Activated naive CD8-positive, alpha-beta T cell (primary cell): ENCODE measurements around the gene THBS2.
"Not testable (repeated sequence)": the region's sequence is repeated elsewhere in the genome, so short reads cannot be mapped to it uniquely, and the experiment has no call there.

Source experiments
- H3K27ac Mint-ChIP-seq: one replicate; pipeline ENCODE4 v1.8.0; 2021; ENCODE audit warnings: mixed read lengths
- H3K27me3 Mint-ChIP-seq: one replicate; pipeline ENCODE4 v1.8.0; 2021; ENCODE audit warnings: mixed read lengths
- H3K36me3 Mint-ChIP-seq: one replicate; pipeline ENCODE4 v1.8.0; 2021; ENCODE audit warnings: mixed read lengths
- H3K4me1 Mint-ChIP-seq: one replicate; pipeline ENCODE4 v1.8.0; 2021; ENCODE audit warnings: low read depth, mixed read lengths
- H3K4me3 Mint-ChIP-seq: one replicate; pipeline ENCODE4 v1.8.0; 2021; ENCODE audit warnings: mild to moderate bottlenecking, mixed read lengths
- H3K9me3 Mint-ChIP-seq: one replicate; pipeline ENCODE4 v1.8.0; 2021; ENCODE audit warnings: low read depth, mixed read lengths

THBS2 gene

DNA sequence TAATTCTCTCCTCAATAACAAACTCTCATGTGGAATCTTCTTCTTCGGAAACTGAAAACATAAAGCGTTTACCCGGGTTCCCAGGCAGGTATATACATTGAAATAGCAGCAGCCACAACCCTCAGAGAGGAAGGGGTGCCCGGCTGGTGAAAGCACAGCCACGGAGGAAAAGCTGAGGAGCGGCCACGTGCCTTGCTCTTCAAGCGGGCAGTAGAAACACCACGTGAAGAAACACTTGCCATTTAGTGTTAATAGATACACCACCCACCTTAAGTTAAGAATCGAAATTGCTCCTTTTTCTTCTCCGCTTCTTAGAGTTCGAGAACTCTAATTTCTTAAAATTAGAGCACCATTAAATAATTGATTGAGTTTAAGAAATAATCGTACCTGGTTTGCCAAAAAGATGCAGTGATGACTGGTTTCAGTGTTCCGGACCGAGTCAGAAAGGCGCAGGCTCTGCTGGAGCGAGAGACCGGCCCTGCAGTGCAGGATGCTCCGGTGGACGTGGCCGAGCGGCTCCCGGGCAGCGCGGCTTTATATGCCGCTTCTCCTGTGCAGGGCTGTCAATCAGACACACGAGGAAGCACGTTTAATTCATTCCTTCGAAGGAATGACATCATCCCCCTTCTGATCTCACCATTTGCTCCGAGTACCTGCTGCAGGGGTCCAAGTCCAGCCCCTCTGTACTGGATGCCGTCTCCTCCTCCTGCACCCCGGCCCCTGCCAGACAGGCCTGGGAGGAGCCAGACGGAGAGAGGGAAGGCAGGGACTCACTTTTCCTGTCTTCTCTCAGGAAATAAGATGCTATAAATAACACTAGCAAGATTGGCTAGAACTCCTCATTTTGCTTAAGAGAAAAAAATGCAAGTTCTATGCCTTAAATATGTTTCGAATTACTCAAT lies at the start of gene THBS2:
Gene THBS2 (minus strand): TSS at position 510 of the 902 bp plus-strand sequence. CDS start 3,062 bp downstream, outside the sequence.
- no peak within 1 kb of the TSS for H3K27ac Mint-ChIP-seq
- peak within 1 kb of the TSS; percentile 75 for H3K4me3 Mint-ChIP-seq
- H3K27me3 Mint-ChIP-seq = peaks cover 49% of the 10 kb centered on the region
- no peaks in the 10 kb centered on the region for H3K36me3 Mint-ChIP-seq
- peaks cover 23% of the 10 kb centered on the region for H3K4me1 Mint-ChIP-seq
- no peaks in the 10 kb centered on the region for H3K9me3 Mint-ChIP-seq

DNA sequence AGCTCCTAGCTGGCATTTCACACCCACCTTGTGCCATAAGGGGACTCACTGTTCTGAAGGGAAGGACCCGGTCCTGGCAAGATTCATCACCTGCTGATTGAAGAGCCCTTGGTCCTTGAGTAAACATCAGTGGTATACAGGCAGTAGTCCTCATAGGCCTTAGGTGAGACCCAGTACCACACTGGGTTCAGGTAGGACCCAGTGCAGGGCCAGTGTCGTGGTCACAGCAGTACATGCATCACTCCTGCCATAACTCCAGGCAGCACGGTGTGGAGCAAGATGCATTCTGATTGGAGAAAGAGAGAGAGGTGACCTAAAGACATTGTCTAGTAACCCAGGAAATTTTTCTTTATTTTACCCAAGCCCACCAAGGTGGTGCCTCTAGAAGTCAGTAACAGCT lies 49.1 kb upstream of the THBS2 start:
- no peak overlapping the region for H3K4me3 Mint-ChIP-seq
- H3K36me3 Mint-ChIP-seq = no peaks in the 10 kb centered on the region
- H3K4me1 Mint-ChIP-seq = no peaks in the 10 kb centered on the region
- H3K27ac Mint-ChIP-seq = no peak overlapping the region
- H3K27me3 Mint-ChIP-seq = peaks cover 14% of the 10 kb centered on the region
- peaks cover 13% of the 10 kb centered on the region for H3K9me3 Mint-ChIP-seq

DNA sequence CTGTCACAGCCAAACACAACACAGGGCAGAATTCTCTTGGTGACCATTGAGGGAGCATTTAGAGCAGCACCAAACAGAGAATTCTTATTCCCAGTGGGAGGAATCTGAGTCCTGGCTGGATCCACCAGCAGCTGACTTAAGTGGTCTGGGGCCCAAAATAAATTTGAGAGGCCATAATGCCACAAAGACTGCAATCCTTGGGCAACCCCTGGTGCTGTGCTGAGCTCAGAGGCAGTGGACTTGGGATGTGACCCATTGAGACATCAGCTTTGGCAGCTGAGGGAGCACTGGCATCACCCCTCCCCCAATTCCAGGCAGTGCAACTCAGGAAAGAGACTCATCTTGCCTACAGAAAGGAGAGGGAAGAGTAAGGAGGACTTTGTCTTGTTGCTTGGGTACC lies 48.6 kb upstream of the THBS2 start:
- no peaks in the 10 kb centered on the region for H3K36me3 Mint-ChIP-seq
- H3K27me3 Mint-ChIP-seq = peaks cover 14% of the 10 kb centered on the region
- H3K27ac Mint-ChIP-seq = no peak overlapping the region
- no peak overlapping the region for H3K4me3 Mint-ChIP-seq
- no peaks in the 10 kb centered on the region for H3K4me1 Mint-ChIP-seq
- H3K9me3 Mint-ChIP-seq = peaks cover 13% of the 10 kb centered on the region

GRCh38 chr6:169300916-169301315 lies 47.3 kb upstream of the THBS2 start:
- no peak overlapping the region for H3K27ac Mint-ChIP-seq
- peaks cover 17% of the 10 kb centered on the region for H3K27me3 Mint-ChIP-seq

DNA sequence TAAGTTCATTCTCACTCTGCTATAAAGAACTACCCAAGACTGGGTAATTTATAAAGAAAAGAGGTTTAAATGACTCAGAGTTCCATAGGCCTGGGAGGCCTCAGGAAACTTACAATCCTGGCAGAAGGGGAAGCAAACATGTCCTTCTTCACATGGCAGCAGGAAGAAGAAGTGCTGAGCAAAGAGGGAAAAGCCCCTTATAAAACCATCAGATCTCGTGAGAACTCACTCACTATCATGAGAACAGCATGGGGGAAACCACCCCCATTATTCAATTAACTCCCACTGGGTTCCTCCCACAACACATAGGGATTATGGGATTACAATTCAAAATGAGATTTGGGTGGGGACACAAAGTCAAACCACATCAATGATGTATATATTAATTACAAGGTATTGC lies 45.0 kb upstream of the THBS2 start:
- not testable (repeated sequence) for H3K4me1 Mint-ChIP-seq, H3K36me3 Mint-ChIP-seq, H3K27ac Mint-ChIP-seq, H3K4me3 Mint-ChIP-seq
- peaks cover 10% of the 10 kb centered on the region for H3K9me3 Mint-ChIP-seq
- H3K27me3 Mint-ChIP-seq = peaks cover 19% of the 10 kb centered on the region

More at GRCh38 chr6:169300916-169301315, 47.3 kb upstream of the THBS2 start:
- Mint-ChIP-seq H3K4me1 (no peaks in the 10 kb centered on the region), H3K4me3 (no peak overlapping the region), H3K36me3 (no peaks in the 10 kb centered on the region), H3K9me3 (peaks cover 13% of the 10 kb centered on the region)

- Mint-ChIP-seq H3K27ac (no peak overlapping the region), H3K4me1 (no peaks in the 10 kb centered on the region), H3K36me3 (no peaks in the 10 kb centered on the region), H3K27me3 (peaks cover 9% of the 10 kb centered on the region), H3K4me3 (no peak overlapping the region), H3K9me3 (no peaks in the 10 kb centered on the region)
Observed at GRCh38 chr6:169296622-169297021, 43.0 kb upstream of the THBS2 start.

GRCh38 chr6:169296170-169296569 lies 42.5 kb upstream of the THBS2 start:
- Mint-ChIP-seq H3K27ac (no peak overlapping the region), H3K9me3 (no peaks in the 10 kb centered on the region), H3K27me3 (peaks cover 9% of the 10 kb centered on the region), H3K4me3 (no peak overlapping the region), H3K4me1 (no peaks in the 10 kb centered on the region), H3K36me3 (no peaks in the 10 kb centered on the region)

DNA sequence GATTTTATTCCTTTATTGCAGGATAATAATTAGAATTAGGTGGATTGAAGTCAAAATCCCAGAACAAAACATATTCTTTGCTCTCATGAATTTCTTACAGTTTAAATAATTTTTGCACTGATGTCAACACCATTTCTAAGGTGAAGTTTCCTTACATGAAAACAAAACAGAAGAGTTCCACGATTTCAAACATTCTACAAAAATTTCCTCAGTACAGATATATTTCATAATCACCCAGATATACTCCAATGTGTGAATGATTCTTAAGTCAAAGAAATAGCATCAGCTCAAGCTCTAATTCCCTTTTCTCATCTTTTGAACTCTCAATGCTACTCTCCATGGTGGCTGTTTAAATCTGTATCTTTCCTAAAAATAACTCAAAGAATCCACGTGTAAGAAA lies 39.5 kb upstream of the THBS2 start:
- peaks cover 8% of the 10 kb centered on the region for H3K27me3 Mint-ChIP-seq
- H3K4me3 Mint-ChIP-seq = no peak overlapping the region
- no peaks in the 10 kb centered on the region for H3K9me3 Mint-ChIP-seq
- no peak overlapping the region for H3K27ac Mint-ChIP-seq
- no peaks in the 10 kb centered on the region for H3K4me1 Mint-ChIP-seq
- no peaks in the 10 kb centered on the region for H3K36me3 Mint-ChIP-seq

DNA sequence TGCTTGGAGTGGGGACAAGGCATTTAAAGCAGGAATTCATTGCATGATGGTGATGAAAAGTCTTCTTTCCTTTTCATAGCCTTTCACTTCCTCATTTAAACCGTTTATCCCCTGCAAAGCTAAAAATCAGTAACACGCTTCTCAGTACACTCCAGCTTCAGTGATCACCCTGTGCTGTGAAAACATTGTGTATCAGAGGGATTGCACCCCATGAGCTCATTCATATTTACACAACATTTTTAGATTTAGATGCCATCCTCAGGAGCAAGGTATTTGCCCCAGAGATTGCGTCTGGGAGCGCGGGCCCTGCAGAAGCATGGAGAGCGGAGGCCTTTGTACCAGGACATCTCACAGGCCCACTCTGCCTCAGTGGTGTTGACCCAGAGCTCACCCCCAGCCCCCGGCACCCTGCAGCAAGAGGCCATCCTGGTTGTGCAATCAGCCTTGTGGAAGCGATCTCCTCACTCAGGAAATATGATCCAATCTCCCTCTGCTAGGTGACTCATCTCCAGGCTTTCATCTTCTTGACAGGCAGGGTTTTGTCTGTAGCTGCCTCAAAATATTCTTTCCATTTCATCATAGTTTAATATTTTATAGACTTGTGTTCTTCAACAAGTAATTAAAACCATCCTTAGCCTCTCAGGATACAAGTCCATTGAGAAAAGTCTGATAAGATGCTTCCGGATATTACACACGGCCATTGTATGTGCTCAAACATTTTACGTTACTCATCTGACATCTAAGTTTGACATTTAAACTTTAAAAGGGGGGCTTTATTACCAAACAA lies 38.9 kb upstream of the THBS2 start:
- no peaks in the 10 kb centered on the region for H3K9me3 Mint-ChIP-seq
- no peaks in the 10 kb centered on the region for H3K4me1 Mint-ChIP-seq
- no peak overlapping the region for H3K27ac Mint-ChIP-seq
- no peaks in the 10 kb centered on the region for H3K36me3 Mint-ChIP-seq
- peaks cover 8% of the 10 kb centered on the region for H3K27me3 Mint-ChIP-seq
- no peak overlapping the region for H3K4me3 Mint-ChIP-seq

DNA sequence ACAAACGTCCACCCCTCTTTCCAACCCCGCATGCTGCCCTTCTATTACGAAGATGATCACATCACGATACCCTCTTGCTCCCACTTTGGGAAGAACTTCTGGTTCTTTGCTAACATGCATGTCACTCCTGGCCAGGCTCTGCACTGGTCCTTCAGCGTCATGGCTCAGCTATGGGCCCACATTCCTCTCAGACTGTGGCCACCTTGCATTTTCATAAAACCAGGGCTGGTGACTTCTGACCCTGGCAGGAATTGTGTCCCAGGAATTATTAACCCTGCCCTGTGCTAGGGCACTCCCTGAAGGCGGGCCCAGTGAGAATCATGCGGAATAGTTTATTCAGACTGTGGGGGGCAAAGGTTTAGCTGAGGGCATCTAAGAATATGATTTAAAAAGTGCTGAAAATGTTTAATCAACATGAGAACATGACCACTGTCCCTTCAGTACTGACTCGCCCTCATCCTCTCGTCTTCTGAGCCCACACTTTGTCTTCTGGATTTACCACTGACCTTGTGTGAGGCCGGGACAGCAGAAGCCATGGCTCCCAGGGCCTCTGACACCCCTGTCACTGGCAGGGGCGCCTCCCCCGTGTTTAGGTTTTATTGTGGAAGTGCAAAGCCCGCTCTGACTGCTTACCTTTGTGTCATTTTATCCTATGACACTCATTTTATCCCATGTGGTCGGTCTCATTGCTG lies 38.1 kb upstream of the THBS2 start:
- peaks cover 8% of the 10 kb centered on the region for H3K27me3 Mint-ChIP-seq

GRCh38 chr6:169291148-169291547 lies 37.5 kb upstream of the THBS2 start:
- H3K27me3 Mint-ChIP-seq = peaks cover 6% of the 10 kb centered on the region
- H3K27ac Mint-ChIP-seq = no peak overlapping the region
- H3K36me3 Mint-ChIP-seq = no peaks in the 10 kb centered on the region
- no peaks in the 10 kb centered on the region for H3K9me3 Mint-ChIP-seq
- no peak overlapping the region for H3K4me3 Mint-ChIP-seq
- no peaks in the 10 kb centered on the region for H3K4me1 Mint-ChIP-seq

More for the DNA sequence above, 38.1 kb upstream of the THBS2 start:
- H3K9me3 Mint-ChIP-seq = no peaks in the 10 kb centered on the region
- H3K4me1 Mint-ChIP-seq = no peaks in the 10 kb centered on the region
- H3K4me3 Mint-ChIP-seq = no peak overlapping the region
- no peak overlapping the region for H3K27ac Mint-ChIP-seq
- no peaks in the 10 kb centered on the region for H3K36me3 Mint-ChIP-seq

- Mint-ChIP-seq H3K36me3 (no peaks in the 10 kb centered on the region), H3K4me1 (no peaks in the 10 kb centered on the region), H3K4me3 (no peak overlapping the region), H3K9me3 (no peaks in the 10 kb centered on the region), H3K27me3 (peaks cover 5% of the 10 kb centered on the region), H3K27ac (no peak overlapping the region)
Observed at GRCh38 chr6:169289619-169290339, 36.1 kb upstream of the THBS2 start.

- H3K9me3 Mint-ChIP-seq = no peaks in the 10 kb centered on the region
- H3K4me1 Mint-ChIP-seq = no peaks in the 10 kb centered on the region
- H3K27me3 Mint-ChIP-seq = peaks cover 2% of the 10 kb centered on the region
- no peak overlapping the region for H3K27ac Mint-ChIP-seq
- H3K36me3 Mint-ChIP-seq = no peaks in the 10 kb centered on the region
- no peak overlapping the region for H3K4me3 Mint-ChIP-seq
Observed at GRCh38 chr6:169289257-169289618, 35.6 kb upstream of the THBS2 start.

- no peak overlapping the region for H3K27ac Mint-ChIP-seq
- H3K9me3 Mint-ChIP-seq = no peaks in the 10 kb centered on the region
- H3K36me3 Mint-ChIP-seq = no peaks in the 10 kb centered on the region
- H3K27me3 Mint-ChIP-seq = peaks cover 1% of the 10 kb centered on the region
- no peaks in the 10 kb centered on the region for H3K4me1 Mint-ChIP-seq
- no peak overlapping the region for H3K4me3 Mint-ChIP-seq
Observed at GRCh38 chr6:169288591-169288990, 34.9 kb upstream of the THBS2 start.
